Activated T-cell treated with anti-CD3 and anti-CD28 coated beads for 1 hour (primary cell): ENCODE data around the gene HOXC5.
A peak's percentile ranks its signal among the peaks of the same experiment; 100 is the strongest.

Source experiments
- DNase-seq: peaks from one replicate; pipeline ENCODE4 v3.0.0-alpha.2; 2020; ENCODE audit warnings: low read depth

HOXC5 gene

GRCh38 chr12:54032627-54033100 lies at the start of gene HOXC5:
Gene HOXC5, plus strand, starts transcription at chr12:54033050. Its CDS starts 73 bp downstream, at chr12:54033123.
- peak; percentile 43 for DNase-seq

- no peak for DNase-seq
Observed at GRCh38 chr12:53983568-53983949, 49.3 kb upstream of the HOXC5 start.

DNA sequence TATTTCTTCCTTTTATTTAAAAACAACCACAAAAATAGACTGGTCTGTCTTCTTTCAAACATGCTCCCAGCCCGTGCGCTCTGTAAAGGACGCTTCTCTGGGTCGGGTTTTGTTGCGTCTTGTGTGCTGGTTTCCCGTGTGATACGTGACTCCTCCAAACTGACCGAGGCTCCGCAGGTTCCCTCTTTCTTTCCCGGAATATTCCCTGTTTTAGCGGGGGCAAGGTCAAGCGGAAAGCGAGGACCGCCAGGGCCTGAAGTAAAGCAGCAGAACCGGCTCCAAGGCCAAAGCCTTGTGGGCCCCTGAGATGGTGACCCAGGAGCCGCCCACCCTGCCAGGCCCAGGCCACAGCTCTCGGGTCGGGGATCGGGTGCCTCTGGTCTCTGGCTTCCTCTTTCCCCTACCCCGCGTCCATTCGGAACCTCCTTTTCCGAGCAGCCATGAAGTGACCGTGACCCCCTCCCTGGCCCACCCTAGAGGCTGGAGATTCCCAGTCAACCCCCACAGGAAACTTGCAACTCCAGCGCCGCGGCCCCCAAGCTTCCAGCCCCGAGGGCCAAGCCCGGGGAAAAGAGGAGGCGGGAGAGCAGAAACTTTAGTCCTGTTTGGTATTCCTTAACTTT lies 48.8 kb upstream of the HOXC5 start:
- no peak for DNase-seq

DNA sequence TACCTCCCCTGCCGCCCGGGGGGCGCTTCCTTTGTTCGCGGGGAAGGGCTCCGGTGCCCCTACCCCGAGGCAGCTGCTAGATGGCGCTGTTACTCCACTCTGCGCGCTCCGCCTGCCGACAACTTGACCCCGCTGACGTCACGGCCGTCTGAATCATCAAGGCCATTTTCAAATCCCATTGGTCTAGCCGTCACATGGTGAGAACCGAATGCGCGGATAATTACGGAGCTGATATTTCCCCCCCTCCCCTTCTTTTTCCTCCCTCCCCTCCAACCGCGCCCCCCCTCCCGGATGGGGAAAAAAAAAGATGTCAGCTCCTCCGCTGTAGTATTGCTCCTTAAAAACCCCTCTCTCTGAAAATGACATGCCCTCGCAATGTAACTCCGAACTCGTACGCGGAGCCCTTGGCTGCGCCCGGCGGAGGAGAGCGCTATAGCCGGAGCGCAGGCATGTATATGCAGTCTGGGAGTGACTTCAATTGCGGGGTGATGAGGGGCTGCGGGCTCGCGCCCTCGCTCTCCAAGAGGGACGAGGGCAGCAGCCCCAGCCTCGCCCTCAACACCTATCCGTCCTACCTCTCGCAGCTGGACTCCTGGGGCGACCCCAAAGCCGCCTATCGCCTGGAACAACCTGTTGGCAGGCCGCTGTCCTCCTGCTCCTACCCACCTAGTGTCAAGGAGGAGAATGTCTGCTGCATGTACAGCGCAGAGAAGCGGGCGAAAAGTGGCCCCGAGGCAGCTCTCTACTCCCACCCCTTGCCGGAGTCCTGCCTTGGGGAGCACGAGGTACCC lies 47.8 kb upstream of the HOXC5 start, which contains the start of gene HOXC10:
TSS of gene HOXC10 (plus strand) at position 246 of the 791 bp plus-strand sequence. CDS start at position 360, 114 bp downstream.
- DNase-seq, result peak; percentile 64

DNA sequence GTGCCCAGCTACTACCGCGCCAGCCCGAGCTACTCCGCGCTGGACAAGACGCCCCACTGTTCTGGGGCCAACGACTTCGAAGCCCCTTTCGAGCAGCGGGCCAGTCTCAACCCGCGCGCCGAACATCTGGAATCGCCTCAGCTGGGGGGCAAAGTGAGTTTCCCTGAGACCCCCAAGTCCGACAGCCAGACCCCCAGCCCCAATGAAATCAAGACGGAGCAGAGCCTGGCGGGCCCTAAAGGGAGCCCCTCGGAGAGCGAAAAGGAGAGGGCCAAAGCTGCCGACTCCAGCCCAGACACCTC lies 47.2 kb upstream of the HOXC5 start:
- no peak for DNase-seq

DNA sequence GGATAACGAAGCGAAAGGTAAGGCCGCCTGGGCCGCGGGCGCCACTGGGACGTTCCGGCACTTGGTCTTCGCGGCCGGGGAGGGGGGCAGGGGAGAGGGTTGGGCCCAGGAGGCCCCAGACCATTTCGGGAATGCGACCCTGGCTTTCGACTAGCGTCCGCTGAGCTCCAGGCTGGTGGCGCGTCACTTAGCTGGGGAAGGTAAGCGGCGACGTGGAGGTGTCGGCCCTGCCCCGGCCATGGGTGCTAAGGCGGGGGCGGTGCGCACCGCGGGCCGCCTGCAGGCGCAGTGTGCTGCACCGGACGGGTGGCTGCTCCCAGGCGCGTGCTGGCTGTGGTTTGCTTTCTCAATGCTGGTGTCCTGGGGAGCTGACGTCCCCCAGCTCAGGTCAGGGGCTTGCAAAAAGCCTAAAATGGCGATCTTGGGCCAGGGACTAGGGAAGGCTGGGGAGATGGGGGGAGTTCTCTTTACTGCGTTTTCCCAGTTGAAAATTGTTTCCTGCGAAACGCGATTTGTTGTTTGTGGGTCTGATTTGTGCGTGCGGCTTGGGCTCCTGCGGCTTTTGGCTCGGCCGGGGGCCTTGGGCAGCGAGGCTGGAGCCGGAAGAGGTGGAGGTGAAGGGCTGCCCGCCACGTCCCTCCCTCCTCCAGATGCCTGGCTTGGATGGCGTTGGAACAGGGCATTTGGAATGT lies 46.7 kb upstream of the HOXC5 start:
- no peak for DNase-seq

- no peak for DNase-seq
Observed at GRCh38 chr12:53986686-53987483, 46.0 kb upstream of the HOXC5 start.

GRCh38 chr12:53987787-53988230 lies 45.0 kb upstream of the HOXC5 start:
- DNase-seq, result no peak

- DNase-seq, result no peak
Observed at GRCh38 chr12:53988541-53989226, 44.2 kb upstream of the HOXC5 start.

GRCh38 chr12:53989227-53990113 lies 43.4 kb upstream of the HOXC5 start:
- no peak for DNase-seq

DNA sequence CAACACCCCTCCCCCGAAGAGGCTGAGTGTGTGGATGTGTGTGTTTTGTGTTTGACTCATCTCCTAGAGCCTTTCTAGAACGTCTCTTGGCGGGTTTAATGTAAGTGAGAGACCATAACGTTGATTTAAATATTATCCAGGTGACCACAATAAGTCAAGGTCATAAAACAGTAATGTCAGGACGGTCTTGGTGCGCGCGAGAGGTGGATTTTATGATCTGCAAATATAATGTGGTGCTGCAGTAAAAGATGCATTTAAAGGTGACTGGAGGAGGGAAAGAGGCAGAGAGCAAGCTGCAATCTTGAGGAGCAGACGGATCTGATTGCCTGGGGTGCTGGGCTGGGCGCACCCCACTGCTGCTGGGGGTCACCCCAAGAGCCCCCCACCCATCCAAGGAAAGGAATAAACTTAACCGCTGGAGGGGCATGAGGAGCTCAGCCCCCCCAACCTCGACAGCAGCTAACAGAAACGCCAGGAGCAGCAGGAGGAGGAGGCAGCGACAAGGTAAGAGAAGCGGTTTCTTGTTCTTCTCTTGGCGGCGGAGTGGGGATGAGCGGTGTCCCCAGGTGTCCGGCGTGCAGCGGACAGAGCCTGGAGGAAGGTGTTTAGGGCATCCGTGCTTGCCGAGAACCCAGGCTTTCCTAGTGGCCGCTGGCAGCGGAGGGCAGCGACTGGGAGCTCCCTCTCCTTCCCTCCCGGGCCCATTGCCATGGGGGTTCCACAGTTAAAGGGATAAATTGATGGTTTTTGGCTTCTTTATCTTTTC lies 42.4 kb upstream of the HOXC5 start:
- no peak for DNase-seq

DNA sequence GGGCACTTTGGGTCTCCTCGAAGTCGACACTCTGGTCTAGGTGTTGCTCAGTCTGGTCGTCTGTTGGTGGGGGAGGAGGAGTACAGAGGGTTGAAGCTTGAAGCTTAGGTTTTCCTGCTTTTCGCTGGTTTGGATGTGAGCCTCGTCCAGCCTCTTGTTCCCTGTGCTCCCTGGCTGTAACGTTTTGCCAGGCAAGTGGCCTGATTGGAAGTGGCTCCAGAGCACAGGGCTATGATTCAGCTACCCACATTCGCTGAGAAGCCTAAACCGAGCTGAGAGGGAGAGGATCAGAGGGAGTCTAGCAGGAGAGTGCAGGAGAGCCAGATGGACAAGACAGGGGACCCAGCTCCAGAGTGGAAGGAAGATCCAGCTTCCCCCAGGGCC lies 41.8 kb upstream of the HOXC5 start:
- DNase-seq, result no peak

GRCh38 chr12:53992377-53992889 lies 40.4 kb upstream of the HOXC5 start:
- no peak for DNase-seq

- DNase-seq, result no peak
Observed at GRCh38 chr12:53993162-53994008, 39.5 kb upstream of the HOXC5 start.

DNA sequence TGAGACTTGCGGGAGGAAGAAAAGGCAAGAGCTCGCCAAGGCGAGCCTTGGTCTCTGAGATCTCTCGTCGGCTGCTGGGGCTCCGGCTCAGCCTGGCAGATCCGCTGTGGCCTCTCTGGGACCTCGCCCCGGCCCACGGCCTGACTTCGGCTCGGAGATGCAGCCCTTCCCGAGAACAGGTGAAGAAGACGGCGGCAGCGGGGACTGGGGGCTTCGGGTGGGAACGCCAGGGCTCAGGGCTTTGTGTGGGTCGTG lies 38.9 kb upstream of the HOXC5 start:
- DNase-seq, result no peak

DNA sequence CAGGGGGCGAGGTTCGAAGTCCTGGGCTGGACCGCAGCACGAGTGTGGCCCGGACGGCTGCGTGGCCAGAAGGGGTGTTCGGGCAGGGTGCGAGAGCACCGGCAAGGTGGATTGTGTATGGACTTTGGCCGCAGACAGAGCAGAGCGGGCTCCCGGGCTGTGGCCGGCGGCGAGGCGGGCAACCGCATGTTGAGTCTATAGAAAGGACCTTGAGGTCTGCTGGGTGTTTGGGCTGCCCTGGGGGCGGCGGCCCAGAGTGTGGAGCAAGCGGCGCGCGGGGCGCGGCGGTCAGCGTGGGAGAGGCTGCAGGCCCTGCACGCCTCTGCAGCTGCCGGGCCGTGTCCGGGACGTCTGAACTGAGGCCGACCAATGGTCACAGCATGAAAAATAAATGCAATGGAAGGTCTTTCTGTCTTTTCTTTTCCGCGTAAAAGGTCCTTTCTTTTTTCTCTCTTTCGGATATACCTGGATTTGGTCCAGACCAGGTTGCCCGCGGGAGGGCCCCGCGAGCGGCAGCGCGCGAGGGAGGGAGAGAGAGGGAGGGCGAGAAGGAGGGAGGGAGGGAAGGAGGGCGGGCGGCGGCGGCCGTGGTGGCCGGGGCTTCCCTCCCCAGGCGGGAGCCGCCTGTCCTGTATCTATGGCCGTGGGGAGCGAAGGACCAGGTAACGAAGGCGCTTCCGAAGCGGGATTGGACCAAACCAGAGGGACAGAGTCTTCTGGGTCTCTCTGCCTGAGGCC lies 38.4 kb upstream of the HOXC5 start:
- no peak for DNase-seq

GRCh38 chr12:53995002-53995377 lies 37.9 kb upstream of the HOXC5 start:
- no peak for DNase-seq
